GM12801 (cell line): ENCODE data around the gene SLC9B2.

ENCODE experiments used
- CTCF ChIP-seq: IDR thresholded peaks from one replicate; pipeline ENCODE4 v1.5.1; 2011; ENCODE audit warnings: control low read depth; ENCODE audit not compliant: insufficient read length; ENCODE audit errors: extremely low read depth

SLC9B2 gene

GRCh38 chr4:103104886-103105285 lies 28.3 kb upstream of the SLC9B2 start:
- TF ChIP-seq CTCF: no peak

GRCh38 chr4:103100691-103101090 lies 24.1 kb upstream of the SLC9B2 start:
- TF ChIP-seq CTCF: no peak

GRCh38 chr4:103099691-103100392 lies 23.3 kb upstream of the SLC9B2 start, which contains the start of gene BDH2:
TSS of gene BDH2 (minus strand) at chr4:103099834. CDS start at chr4:103096254, 3,580 bp downstream.
- TF ChIP-seq CTCF: no peak

GRCh38 chr4:103098756-103099440 lies 22.3 kb upstream of the SLC9B2 start:
- no peak for TF ChIP-seq CTCF

GRCh38 chr4:103098341-103098740 lies 21.8 kb upstream of the SLC9B2 start:
- no peak for TF ChIP-seq CTCF

GRCh38 chr4:103097112-103097511 lies 20.6 kb upstream of the SLC9B2 start:
- TF ChIP-seq CTCF: no peak

GRCh38 chr4:103095080-103095479 lies 18.5 kb upstream of the SLC9B2 start:
- no peak for TF ChIP-seq CTCF
